ENCODE data around the gene DNAH2. TPM values are rescaled to one million over a fixed set of nuclear protein-coding genes. Genes with fewer than 3 reads are reported as not detected.
A peak's percentile ranks its signal among the peaks of the same experiment; 100 is the strongest.

The DNAH2 gene
- total and polyA plus RNA-seq, 2 experiments from 2014 or later, result 0.77 to 2.1 TPM

DNA sequence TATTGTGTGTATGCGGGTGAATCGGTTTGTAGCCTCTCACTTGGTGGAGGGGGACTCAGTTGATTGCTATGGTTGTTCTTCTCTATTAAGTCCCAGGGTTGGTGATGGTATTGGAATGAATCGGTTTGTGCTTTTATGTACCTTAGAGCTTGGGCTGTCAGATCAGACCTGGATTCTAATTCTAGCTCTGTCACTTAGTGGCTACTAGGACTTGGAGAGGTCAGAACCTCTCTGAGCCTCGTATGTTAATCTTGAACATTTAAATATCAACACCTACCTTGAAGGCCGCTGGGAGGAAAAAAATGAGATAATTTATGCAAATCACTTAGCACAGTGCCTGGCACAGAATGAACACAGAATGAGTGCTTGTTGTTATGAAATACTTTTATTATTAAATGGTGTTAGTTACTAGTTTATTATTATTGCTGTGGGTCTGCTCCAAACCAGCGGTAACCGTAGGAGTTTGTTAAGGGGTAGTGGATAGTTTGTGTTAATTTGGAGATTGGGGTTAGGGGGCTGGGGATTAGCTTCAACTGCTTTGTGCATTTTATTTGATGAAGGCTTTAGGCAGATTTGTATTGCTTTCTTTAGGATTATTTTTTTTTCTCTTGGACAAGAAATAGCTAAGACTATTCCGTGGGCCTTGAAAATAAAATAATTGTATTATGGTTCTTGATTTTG is 120.0 kb downstream of the DNAH2 start:
- Histone ChIP-seq H3K27me3 (no peaks in the 10 kb centered on the region), H3K4me3 (peak overlapping the region; percentile 29), H3K4me2 (peak overlapping the region; percentile 94), H3K27ac (peak overlapping the region; percentile 99), H3K4me1 (ENCODE audit: insufficient read depth) (peaks cover 36% of the 10 kb centered on the region), H3K9me3 (ENCODE audit: low read depth) (no peaks in the 10 kb centered on the region), H3K9me2 (replicated peaks; ENCODE audit: insufficient read depth) (no peaks in the 10 kb centered on the region), H3K79me2 (peaks cover 40% of the 10 kb centered on the region), H4K20me1 (ENCODE audit: insufficient read depth, poor library complexity, severe bottlenecking) (peaks cover 25% of the 10 kb centered on the region), H2AFZ (no peak overlapping the region), H3K36me3 (replicated peaks; ENCODE audit: insufficient read depth, low read depth) (no peaks in the 10 kb centered on the region)
- 4% methylated on average over 8 of the region's 8 CpGs for WGBS (ENCODE audit: low lambda C conversion rate, missing lambda C conversion rate)
- TF ChIP-seq, protein P1, sequence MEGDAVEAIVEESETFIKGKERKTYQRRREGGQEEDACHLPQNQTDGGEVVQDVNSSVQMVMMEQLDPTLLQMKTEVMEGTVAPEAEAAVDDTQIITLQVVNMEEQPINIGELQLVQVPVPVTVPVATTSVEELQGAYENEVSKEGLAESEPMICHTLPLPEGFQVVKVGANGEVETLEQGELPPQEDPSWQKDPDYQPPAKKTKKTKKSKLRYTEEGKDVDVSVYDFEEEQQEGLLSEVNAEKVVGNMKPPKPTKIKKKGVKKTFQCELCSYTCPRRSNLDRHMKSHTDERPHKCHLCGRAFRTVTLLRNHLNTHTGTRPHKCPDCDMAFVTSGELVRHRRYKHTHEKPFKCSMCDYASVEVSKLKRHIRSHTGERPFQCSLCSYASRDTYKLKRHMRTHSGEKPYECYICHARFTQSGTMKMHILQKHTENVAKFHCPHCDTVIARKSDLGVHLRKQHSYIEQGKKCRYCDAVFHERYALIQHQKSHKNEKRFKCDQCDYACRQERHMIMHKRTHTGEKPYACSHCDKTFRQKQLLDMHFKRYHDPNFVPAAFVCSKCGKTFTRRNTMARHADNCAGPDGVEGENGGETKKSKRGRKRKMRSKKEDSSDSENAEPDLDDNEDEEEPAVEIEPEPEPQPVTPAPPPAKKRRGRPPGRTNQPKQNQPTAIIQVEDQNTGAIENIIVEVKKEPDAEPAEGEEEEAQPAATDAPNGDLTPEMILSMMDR (IDR thresholded peaks at IDR 0.05; ENCODE audit: poor library complexity), result no peak
- no peak for TF ChIP-seq EZH2 (IDR thresholded peaks at IDR 0.05; ENCODE audit: borderline replicate concordance)
- no peak for TF ChIP-seq EZH2phosphoT487 (IDR thresholded peaks at IDR 0.05; ENCODE audit: low read depth, severe bottlenecking, unreplicated experiment)
- peak; percentile 56 for DNase-seq (ENCODE audit: low spot score)

DNA sequence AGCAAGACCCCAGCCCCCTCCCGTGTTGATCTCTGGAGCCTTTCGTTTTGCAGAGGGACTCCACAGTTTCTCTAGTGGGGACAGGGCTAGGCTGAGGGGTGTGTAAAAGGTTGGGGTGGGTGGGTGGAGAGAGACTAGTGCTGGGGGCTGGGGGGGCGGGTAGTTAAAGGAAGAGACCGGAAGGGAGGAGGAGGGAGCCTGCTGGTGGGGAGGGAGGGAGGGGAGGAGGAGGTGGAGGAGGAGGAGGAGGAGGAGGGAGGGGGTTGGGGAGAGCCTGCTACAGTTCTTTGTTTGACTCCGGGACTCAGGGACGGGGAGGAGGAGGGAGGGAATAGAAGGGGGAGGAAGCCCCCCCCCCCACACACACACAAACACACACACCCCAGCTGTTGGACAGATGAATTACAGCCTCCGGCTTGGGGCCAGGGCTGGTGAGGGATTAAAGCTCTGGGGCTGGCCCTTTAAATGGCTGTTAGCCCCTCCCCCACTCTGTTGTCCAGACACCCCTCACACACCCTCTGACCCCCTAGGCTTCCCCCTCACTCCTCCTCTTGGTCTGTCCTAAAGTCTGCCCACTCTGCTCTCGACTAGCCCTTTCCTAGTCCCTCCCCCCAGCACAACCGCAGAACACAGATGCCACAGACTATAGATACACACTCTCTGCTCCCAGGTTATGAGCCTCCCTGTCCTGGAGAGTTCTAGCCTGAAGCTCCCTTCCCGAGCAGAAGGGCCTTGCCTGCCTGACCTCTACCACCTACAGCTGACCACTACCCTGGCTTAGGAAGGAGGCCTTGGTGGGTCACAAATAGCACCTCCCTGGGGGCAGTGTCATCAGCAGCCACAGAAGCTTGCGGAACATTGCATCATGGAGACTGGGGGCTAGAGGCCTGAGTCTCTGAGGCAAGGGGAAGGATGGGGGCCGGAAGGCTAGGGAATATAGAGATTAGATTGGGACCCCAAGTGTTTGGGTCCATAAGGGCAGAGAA is 120.8 kb downstream of the DNAH2 start:
- no peaks in the 10 kb centered on the region for H3K36me3 ChIP-seq (replicated peaks; ENCODE audit: insufficient read depth, low read depth)
- no peaks in the 10 kb centered on the region for H3K9me3 ChIP-seq (ENCODE audit: low read depth)
- H3K4me1 ChIP-seq (ENCODE audit: insufficient read depth), result peaks cover 33% of the 10 kb centered on the region
- H3K27me3 ChIP-seq, result no peaks in the 10 kb centered on the region
- DNase-seq (ENCODE audit: low spot score), result peak; percentile 85
- peaks cover 46% of the 10 kb centered on the region for H3K79me2 ChIP-seq
- no peaks in the 10 kb centered on the region for H3K9me2 ChIP-seq (replicated peaks; ENCODE audit: insufficient read depth)
- 11% methylated on average over 7 of the region's 12 CpGs for WGBS (ENCODE audit: low lambda C conversion rate, missing lambda C conversion rate)
- H3K4me2 ChIP-seq, result peak overlapping the region; percentile 94
- peak overlapping the region; percentile 99 for H3K27ac ChIP-seq
- H3K4me3 ChIP-seq, result peak overlapping the region; percentile 29
- no peak for TF ChIP-seq EZH2phosphoT487 (IDR thresholded peaks at IDR 0.05; ENCODE audit: low read depth, severe bottlenecking, unreplicated experiment)
- TF ChIP-seq, protein P1 (IDR thresholded peaks at IDR 0.05; ENCODE audit: poor library complexity), result no peak
- TF ChIP-seq EZH2 (IDR thresholded peaks at IDR 0.05; ENCODE audit: borderline replicate concordance), result no peak
- peaks cover 25% of the 10 kb centered on the region for H4K20me1 ChIP-seq (ENCODE audit: insufficient read depth, poor library complexity, severe bottlenecking)
- no peak overlapping the region for H2AFZ ChIP-seq

DNA sequence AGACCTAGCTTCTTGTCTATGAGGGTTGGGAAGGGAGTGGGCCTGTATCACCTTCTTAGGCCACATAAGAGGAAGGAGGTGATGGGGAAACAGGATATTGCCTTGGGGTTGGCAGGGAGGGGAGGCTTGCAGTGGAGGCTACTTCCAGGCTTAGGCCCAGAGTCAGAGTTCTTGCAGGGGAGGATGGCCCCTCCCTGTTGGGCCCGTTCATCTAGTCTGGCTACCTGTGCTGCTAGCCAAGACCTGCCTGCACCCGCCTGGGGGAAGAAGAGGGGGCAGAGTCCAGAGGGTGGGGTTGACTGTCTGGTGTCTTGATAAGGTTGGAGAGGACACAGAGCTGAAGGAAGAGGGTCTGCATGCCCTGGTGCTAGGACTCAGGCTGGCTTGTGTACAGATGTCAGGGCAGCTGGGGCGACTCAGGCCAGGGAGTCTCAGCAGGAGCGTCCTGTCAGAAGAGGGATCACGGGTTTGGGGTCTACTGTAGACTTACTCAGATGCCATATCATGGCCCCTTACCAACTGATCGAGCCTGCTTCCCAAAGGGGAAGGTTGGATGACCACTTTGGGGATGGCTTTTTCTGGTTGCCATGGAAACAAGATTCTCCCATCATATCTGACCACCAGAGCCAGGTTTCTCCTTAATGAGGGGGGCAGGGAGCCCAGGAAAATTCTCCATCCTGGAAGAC is 121.8 kb downstream of the DNAH2 start:
- no peak overlapping the region for H2AFZ ChIP-seq
- peak overlapping the region; percentile 94 for H3K4me2 ChIP-seq
- DNase-seq (ENCODE audit: low spot score), result peak; percentile 56
- WGBS (ENCODE audit: low lambda C conversion rate, missing lambda C conversion rate), result 55% methylated on average over 6 of the region's 6 CpGs
- no peaks in the 10 kb centered on the region for H3K27me3 ChIP-seq
- no peaks in the 10 kb centered on the region for H3K36me3 ChIP-seq (replicated peaks; ENCODE audit: insufficient read depth, low read depth)
- no peaks in the 10 kb centered on the region for H3K9me2 ChIP-seq (replicated peaks; ENCODE audit: insufficient read depth)
- peak overlapping the region; percentile 20 for H3K4me3 ChIP-seq
- TF ChIP-seq EZH2 (IDR thresholded peaks at IDR 0.05; ENCODE audit: borderline replicate concordance) (no peak), EZH2phosphoT487 (IDR thresholded peaks at IDR 0.05; ENCODE audit: low read depth, severe bottlenecking, unreplicated experiment) (no peak)
- TF ChIP-seq, protein P1 (IDR thresholded peaks at IDR 0.05; ENCODE audit: poor library complexity), result no peak
- no peaks in the 10 kb centered on the region for H3K9me3 ChIP-seq (ENCODE audit: low read depth)
- H4K20me1 ChIP-seq (ENCODE audit: insufficient read depth, poor library complexity, severe bottlenecking), result peaks cover 30% of the 10 kb centered on the region
- peaks cover 50% of the 10 kb centered on the region for H3K79me2 ChIP-seq
- peaks cover 30% of the 10 kb centered on the region for H3K4me1 ChIP-seq (ENCODE audit: insufficient read depth)
- H3K27ac ChIP-seq, result peak overlapping the region; percentile 99

All from hepatocyte (in vitro differentiated cells).